Stimulated activated CD8-positive, alpha-beta memory T cell treated with anti-CD3 and anti-CD28 coated beads, Interleukin-7, amount 100 ng/mL, for 24 hours (primary cell): ENCODE measurements around the gene MRPL51.
A peak's percentile ranks its signal among the peaks of the same experiment; 100 is the strongest.
"Not testable (repeated sequence)": the region's sequence is repeated elsewhere in the genome, so short reads cannot be mapped to it uniquely, and the experiment has no call there.

ENCODE experiments used
- DNase-seq: peaks from one replicate; pipeline ENCODE4 v3.0.0-alpha.2; 2020; ENCODE audit warnings: low read depth

MRPL51 gene

GRCh38 chr12:6488240-6488639, 4.8 kb downstream of the MRPL51 start:
- DNase-seq: no peak

- DNase-seq: no peak
Observed at GRCh38 chr12:6478416-6478815, 14.6 kb downstream of the MRPL51 start.

- not testable (repeated sequence) for DNase-seq
Observed at GRCh38 chr12:6477601-6478377, 15.3 kb downstream of the MRPL51 start.

GRCh38 chr12:6476489-6476888, 16.6 kb downstream of the MRPL51 start:
- no peak for DNase-seq

GRCh38 chr12:6475233-6475975, 17.7 kb downstream of the MRPL51 start:
- not testable (repeated sequence) for DNase-seq

- no peak for DNase-seq
Observed at GRCh38 chr12:6472491-6472890, 20.6 kb downstream of the MRPL51 start.

- DNase-seq: no peak
Observed at GRCh38 chr12:6471989-6472360, 21.1 kb downstream of the MRPL51 start.

GRCh38 chr12:6470375-6471163, 22.5 kb downstream of the MRPL51 start, which contains the start of gene VAMP1:
TSS of gene VAMP1 (minus strand) at chr12:6470677. CDS start at chr12:6470531, 146 bp downstream.
- DNase-seq: peak; percentile 96

- DNase-seq: no peak
Observed at GRCh38 chr12:6469609-6470374, 23.3 kb downstream of the MRPL51 start.

GRCh38 chr12:6469092-6469491, 24.0 kb downstream of the MRPL51 start:
- no peak for DNase-seq

GRCh38 chr12:6468283-6468575, 24.8 kb downstream of the MRPL51 start:
- no peak for DNase-seq

- DNase-seq: not testable (repeated sequence)
Observed at GRCh38 chr12:6467571-6468282, 25.3 kb downstream of the MRPL51 start.

GRCh38 chr12:6466751-6467150, 26.3 kb downstream of the MRPL51 start:
- DNase-seq: not testable (repeated sequence)

- DNase-seq: no peak
Observed at GRCh38 chr12:6466184-6466573, 26.9 kb downstream of the MRPL51 start.

- DNase-seq: no peak
Observed at GRCh38 chr12:6465467-6466183, 27.4 kb downstream of the MRPL51 start.

- DNase-seq: no peak
Observed at GRCh38 chr12:6464531-6464930, 28.5 kb downstream of the MRPL51 start.

- DNase-seq: no peak
Observed at GRCh38 chr12:6463858-6464257, 29.2 kb downstream of the MRPL51 start.

GRCh38 chr12:6463216-6463615, 29.8 kb downstream of the MRPL51 start:
- DNase-seq: no peak

GRCh38 chr12:6462234-6462995, 30.6 kb downstream of the MRPL51 start:
- no peak for DNase-seq
